NCI-H460 (cell line): Measurements from ENCODE around the gene THSD8. TPM values are rescaled to one million over a fixed set of nuclear protein-coding genes. Genes with fewer than 3 reads are reported as not detected.

ENCODE experiments used
- DNase-seq: peaks from one replicate; pipeline ENCODE4 v3.0.0-alpha.2; 2016; ENCODE audit warnings: low read depth; ENCODE audit errors: extremely low read depth
- polyA plus RNA-seq: library from polyadenylated mRNA; depleted of rRNA; stranded (reverse); fragments of >200 nt; gene quantifications from 2 replicates; pipeline ENCODE4 v1.2.3, GENCODE V29; 2014; cell fraction: nucleus; rRNA removed
- total RNA-seq: library from RNA; depleted of rRNA; stranded (reverse); fragments of >200 nt; shearing (Covaris generic); gene quantifications from 2 replicates; pipeline ENCODE4 v1.2.3, GENCODE V29; 2014; rRNA removed

THSD8 gene
- not detected in 2 replicates for total RNA-seq
- polyA plus RNA-seq: not detected in 2 replicates

DNA sequence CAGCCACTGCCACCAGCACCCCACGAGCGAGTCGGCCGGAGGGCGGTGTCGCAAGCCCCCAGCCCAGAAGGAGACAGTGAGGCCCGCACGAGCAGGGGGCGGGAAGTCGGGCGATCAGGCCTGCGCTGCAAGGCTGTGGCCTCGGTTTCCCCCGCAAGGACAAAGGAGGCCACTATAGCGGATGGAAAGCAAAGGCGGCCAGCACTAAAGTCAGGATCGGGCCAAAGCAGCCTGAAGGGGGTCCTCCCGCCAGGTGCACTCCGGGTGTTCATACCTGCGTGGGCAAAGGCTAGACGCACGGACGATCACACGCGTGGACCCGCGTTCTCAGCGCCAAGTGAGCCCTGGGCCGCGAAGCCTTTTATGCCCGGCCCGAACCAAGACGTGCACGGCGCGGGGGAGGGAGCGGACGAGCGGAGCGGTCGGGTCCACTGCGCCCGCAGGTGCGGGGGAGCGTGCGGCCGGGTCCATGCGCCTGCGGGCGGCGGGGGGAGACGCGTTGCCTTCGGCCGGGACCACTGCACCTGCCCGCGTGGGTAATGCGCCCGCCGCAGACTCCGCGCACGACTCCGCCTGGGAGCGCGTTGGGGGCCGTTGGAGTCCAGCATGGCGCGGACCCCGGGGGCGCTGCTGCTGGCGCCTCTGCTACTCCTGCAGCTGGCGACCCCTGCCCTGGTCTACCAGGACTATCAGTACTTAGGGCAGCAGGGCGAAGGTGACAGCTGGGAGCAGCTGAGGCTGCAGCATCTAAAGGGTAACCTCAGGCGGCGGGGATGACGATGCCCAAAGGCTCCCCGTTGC, at the start of gene THSD8, which contains the start of gene PRDX2:
TSS of gene THSD8 (plus strand) at position 604 of the 801 bp plus-strand sequence. CDS start at position 607, 3 bp downstream.
TSS of gene PRDX2 (minus strand) at position 335 of the 801 bp plus-strand sequence. CDS start 539 bp downstream, outside the sequence.
- no peak for DNase-seq

DNA sequence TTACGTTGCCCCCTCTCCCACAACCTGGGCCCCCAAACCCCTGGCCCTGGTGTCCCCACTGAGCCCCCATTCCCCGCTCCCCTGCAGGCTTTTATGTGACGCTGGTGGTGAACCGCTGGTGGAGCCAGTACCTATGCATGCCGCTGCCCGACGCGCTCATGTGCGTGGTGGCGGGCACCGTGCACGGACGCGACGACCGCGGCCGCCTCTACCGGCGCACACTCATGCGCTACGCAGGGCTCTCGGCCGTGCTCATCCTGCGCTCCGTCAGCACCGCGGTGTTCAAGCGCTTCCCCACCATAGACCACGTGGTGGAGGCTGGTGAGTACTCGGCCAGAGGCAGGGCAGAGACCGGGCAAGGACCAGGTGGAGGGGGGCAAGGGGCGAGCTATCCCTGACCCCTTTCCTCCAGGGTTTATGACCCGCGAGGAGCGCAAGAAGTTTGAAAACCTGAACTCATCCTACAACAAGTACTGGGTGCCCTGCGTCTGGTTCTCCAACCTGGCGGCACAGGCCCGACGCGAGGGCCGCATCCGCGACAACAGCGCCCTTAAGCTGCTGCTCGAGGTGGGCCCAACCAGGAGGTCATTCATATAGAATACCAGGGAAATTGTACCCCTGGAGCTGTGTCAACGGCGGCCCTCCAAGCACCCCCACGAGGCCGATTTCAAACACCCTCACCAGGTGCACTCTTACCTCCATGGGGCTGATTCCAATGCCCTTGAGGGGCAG, 47.2 kb upstream of the THSD8 start:
- DNase-seq: no peak

DNA sequence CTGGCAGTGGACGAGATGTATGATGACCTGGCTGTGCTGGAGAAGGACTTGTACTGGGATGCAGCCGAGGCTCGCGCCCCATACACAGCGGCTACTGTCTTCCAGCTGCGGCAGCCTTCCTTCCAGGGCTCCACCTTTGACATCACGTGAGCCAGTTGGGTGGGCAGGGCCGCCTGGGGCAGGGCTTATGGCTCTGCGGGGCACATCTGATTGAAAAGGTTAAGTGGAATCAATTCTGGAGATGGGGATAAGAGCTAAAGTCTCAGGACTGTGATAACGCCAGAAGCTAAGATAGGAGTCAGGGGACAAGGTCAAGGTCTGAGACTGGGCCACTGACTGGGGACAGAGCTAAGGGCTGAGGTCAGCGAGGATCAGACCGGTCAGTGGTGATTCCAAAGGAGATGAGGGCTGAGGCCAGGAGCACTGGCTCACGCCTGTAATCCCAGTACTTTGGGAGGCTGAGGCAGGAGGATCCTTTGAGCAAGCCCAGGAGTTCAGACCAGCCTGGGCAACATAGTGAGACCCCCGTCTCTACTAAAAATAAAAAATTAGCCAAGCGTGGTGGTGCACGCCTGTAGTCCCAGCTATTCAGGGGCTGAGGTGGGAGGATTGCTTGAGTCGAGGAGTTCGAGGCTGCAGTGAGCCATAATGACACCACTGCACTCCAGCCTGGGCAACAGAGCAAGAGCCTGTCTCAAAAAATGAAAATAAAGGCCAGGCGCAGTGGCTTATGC, 45.6 kb upstream of the THSD8 start:
- DNase-seq: no peak

DNA sequence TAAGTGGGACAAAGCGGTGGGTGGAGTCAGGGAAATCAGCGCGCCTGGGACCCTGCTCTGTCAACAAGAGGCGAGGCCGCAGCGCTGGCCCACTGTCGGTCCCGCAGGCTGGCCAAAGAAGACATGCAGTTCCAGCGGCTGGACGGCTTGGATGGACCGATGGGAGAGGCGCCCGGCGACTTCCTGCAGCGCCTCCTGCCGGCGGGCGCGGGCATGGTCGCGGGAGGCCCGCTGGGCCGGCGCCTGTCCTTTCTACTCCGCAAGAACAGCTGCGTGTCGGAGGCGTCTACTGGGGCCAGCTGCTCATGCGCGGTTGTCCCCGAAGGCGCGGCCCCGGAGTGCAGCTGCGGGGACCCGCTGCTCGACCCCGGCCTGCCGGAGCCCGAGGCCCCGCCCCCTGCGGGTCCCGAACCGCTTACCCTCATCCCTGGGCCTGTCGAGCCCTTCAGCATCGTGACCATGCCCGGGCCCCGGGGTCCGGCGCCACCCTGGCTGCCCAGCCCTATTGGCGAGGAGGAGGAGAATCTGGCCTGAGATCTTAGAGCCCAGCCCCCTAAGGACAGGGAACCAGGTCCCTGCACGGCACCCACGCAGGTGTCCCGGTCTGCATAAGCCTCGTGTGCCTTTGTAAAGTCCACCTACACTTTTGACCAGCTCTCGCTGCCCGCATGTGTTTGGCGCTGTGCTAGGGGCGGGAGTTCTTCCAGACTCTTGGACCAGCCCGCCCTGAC, 44.2 kb upstream of the THSD8 start:
- peak; percentile 47 for DNase-seq

DNA sequence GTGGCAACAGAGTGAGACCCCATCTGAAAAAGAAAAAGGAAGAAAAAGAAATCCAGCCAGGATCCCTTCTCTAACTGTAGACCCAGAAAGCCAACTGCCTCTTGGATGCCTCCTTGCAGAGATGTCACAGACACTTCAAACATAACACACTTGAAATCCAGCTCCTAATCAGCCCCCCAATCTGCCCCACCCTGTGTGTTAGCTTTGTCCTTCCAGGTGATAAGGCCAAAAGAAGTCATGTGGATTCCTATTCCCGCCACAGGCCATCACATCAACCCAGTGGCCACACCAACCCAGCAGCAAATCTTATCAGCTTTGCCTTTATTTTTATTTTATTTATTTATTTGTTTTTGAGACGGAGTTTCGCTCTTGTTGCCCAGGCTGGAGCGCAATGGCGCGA, 42.2 kb upstream of the THSD8 start:
- DNase-seq: no peak

DNA sequence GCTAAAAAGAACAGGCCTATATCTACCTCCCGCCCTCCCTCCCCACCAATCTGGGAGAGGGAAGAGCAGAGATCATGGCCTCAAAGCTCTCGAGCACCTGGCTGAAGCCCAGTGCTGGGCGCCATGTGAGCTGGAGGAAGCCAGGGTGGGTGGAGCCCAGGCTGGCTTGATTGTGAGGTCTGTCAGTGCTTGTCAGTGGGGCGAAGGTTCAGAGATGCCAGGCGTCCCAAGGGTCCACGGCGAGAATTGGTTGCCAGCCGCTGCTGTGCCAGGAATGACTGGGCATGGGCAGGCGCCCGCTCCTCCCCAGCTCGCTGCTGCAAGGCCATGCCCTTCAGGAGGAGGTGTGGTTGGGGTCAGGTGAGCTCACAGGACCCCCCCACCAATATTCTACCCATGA, 38.8 kb upstream of the THSD8 start:
- no peak for DNase-seq

DNA sequence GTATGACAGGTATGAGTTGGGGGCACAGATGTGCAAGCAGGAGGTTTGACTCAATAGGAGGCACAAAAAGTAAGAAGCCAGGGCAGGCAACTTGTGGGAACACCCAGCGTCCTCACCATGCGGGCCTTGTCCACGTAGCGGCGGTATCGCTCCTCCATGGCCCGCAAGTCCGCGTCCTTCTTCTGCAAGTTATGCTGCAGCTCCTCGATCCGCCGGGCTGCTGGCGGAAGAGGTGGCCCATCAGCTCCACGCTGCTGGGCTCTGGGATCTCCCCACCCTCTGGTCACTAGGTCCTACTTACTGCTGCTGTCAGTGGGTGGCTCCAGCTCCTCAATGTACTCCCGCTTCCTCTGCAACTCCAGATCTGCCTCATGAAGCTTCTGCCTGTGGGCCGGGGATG, 37.2 kb upstream of the THSD8 start:
- DNase-seq: no peak

DNA sequence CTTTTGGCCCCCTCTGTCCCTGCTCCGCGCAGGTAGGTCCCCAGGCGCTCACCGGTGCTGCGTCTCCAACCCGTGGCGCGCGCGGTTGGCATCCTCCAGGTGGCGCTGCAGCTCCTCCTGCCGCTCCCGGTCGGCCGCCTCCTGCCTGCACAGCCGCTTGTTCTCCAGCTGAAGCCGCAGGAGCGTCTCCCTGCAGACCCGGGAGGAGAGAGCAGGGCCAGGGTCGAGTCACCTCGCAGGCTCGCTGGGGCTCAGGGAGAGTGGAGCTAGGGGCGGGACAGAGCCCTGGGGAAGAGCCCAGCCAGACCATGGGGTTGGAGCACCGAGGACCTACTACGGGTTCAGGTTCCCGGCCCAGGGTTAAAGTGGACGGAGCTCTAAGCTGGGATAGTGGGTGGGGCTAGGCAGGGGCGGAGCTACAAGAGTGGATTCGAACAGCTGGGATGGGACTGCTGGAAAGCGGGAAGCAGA, 35.8 kb upstream of the THSD8 start:
- peak; percentile 72 for DNase-seq

DNA sequence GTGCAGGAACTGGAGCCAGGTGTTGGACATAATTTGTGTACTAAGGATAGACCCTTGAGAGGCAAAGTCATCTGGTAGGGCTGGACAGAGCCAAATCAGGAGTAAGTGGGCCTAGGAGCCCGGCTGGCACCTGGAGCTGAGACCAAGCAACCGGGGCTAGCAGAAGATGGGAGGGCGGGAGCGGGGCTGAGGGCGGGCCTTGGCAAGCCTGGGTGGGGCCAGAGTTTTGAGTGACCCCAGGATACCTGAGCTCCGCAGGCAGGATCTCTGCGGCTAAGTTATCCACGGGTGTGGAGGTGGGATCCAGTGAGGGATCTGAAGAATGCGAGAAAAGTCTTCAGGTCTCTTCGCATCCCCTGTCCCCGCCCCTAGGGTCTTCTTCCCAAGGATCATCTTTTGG, 34.7 kb upstream of the THSD8 start:
- no peak for DNase-seq

DNA sequence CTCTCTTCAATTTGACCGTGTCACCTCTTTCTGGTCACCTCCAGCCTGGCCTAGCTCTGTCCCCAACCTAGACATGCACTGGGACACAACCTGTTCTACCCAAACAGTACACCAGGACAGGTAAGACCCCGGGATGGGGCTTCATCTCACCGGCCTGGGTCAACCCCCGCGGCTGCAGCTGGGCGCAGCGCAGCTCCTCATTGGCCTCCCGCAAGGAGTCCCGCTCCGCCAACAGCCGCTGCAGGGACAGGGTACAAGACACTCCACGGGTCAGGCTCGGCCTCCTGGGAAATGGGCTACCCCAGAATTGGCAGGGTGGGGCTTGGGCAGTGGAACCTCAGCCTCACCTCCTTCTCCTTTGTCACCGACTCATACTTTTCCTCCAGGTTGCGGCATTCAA, 34.2 kb upstream of the THSD8 start:
- DNase-seq: no peak

DNA sequence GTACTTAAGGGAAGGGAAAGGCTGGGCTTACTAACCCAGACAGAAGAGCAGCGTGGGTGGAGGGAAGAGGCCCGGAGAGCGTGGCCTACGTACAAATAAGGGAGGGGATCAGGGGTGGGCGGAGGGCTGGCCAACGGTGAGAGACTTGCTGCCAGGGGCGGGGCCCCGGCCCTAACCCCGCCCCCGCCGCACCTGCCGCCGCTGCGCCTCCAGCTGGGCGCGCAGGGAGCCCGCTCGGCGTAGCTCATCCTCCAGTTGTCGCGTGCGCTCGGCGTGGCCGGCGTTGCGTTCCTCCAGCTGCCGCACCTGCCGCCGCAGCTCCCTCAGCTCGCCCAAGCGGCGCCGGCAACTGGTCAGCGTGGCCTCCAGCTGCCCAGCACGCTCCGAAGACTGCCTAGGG, 32.2 kb upstream of the THSD8 start:
- DNase-seq: no peak

DNA sequence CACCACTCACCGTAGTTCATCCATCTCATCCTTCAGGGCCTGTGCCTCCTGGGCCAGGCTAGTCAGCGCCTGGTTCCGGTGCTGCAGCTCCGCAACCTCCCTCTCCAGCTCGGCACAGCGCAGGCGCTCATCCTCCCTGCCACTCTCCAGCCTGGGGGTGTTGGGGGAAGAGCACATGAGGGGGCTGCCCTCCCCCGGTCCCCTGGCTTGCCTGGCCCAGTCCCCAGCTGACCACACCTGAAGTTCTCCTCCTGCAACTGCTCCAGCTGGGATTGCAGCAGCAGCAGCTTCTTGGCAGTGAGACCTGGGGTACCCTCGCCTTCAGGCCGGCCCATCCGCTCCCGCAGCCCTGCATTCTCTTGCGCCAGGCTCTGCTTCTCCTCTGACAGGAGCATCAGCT, 30.9 kb upstream of the THSD8 start:
- no peak for DNase-seq

DNA sequence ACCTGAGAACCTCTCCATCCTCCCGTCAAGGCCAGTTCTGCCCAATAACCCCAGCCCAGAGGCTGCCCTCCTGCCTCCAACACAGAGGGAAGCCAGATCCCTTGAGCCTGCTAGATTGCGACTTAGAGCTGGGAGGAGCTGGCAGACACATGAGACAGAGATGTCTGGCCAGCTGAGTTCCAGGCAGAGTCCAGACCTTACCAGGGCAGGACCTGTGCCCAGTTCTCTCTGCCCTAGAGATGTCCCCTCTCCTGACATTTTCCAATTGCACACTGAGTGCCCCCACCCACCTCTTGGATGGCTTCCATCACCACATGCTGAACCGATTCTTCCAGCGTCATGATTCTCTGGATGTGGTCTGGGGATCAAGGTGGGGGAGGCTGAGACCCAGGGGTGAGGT, 29.5 kb upstream of the THSD8 start:
- DNase-seq: no peak

DNA sequence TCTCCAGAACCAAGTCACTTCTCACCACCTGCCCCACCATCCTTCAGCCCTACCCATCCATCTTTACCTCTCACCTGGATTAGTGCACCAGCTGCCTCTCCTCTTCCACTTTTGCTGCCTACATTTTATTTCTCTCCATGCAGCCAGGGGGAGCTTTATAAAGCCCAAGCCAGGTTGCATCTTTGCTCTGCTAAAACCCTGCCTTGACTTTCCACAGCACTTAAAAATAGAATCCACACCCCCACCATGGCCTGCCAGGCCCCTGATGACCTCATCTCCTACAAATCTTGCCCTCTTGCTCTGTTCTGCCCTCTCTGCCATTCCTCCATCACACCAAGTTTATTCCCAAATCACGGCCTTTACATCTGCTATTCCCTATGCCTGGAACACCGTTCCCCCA, 28.3 kb upstream of the THSD8 start:
- DNase-seq: no peak

DNA sequence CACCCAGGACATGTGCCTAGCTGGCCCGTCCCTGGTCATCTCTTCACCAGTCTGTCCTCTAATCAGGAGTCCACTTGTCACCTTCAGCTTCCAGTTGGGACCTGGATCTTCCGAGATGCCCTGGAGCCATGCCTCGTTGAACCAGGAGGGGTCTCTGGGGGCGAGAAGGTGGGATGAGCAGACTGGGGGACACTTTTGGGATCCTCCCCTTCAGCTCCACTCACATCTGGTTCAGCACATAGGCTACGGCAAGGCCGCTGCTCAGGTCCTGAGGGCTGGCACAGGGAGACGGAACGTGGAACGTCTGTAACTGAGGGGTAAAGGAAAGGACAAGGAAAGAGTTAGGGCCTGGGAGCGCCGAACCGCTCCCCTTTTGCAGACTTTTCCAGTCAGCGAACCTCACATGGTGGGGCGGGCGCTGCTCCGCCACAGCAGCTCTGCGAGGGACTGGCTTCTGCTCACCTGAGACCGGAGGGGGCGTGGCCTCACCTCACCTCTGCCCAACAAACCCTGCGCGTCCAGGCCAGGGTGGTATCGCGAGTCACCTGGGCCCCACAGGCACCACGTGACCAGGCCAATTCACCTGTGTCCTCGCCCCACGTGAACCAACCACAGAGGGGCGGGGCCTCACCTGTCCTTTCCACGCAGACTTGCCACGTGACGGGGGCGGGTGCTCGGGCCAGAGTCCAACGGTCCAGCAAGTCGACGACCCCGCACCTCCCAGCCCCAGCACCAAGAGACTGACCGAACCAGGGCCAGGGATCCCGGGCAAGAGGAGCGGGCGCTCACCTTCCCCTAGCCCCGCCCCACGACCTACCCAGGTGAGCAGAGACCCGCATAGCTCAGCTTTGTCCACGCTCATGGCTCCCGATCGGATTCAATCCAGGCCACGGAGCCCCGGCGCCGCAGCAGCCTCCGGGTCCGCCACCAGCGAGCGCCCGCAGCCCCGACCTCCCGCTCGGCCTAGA, 27.0 kb upstream of the THSD8 start, which contains the start of gene HOOK2:
TSS of gene HOOK2 (minus strand) at position 965 of the 968 bp plus-strand sequence. CDS start at position 862, 103 bp downstream.
- DNase-seq: no peak

DNA sequence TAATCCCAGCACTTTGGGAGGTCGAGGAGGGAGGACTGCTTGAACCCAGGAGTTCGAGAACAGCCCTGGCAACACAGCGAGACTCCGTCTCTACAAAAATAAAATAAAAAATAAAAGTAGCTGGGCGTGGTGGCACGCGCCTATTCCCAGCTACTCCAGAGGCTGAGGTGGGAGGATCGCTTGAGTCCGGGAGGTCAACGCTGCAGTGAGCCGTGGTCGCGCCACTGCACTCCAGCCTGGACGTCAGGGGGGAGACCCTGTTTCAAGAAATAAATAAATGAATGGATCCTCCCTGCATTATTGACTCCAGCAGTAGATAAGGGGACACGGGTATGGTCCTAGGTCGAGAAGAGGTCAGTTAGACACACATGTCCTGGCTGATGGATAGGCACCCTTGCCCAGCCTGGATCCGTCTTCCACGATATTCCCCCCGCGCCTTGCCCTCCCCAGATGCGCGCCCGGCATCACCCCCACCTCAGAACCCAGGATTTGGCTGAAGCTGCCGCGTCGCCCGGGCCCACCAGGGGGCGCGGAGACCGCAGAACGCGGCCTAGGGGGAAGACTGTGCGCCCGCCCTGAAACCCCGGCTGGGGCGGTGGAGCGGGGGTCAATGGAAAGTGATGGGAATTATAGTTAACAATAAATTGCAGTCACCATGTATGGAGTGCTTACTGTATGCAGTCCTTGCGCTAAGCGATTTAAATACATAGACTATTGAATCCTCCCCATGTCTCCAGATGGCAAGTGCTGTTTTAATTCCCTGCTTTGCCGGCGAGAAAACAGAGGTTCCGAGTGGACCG, 24.5 kb upstream of the THSD8 start:
- DNase-seq: no peak

DNA sequence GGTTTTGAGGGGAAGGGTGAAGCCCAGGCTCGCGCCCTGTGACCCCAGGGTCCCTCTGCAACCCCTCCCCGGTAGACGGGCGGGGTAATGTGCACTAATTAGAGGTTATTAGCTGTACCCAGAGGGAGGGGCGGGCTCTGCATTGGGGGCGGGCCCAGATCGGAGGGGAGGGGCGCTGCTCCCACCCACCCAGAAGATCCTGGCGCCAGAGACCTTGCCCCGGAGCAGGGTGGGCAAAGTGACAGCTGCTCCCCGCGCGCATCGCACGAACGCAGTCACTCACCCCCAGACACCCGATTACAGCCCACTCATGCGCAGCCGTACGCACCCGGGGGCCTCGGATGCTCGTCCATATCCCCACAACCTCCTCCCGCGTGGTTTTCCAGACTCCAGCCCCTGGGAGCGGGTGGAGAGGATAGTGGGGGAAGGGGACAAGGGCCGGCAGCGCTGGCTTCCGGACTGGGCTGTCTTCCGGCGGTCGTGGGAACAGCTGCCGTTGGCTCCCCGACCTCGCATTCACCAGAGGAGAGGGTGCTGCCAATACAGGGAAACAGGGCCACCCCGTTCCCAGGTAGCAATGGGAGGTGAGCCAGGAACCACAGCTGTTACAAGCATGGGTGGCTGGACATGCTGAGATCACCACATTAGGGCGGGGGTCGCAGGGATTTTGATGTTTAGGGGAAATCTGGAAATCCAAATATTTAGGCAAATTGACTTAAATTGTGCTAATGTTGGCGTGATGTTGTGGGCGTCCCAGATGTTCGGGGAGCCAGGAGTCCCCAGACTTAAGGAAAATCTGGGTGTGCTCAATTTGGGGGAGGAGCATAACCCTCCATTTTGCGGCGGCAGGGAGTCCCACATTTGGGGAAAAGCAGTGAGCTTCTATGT, 23.6 kb upstream of the THSD8 start:
- no peak for DNase-seq

DNA sequence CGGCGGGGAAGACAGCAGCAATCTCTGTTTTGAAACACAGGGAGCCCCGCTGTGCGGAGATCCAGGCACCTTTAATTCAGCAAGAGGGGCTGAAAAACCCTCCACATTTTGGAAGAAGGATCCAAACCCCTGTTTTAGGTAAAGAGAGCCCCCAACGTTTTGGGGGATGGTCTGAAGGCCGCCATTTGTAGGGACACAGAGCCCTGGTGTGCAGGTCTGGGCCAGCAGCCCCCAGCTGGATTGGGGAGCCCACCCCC, 23.0 kb upstream of the THSD8 start:
- DNase-seq: no peak
